ENCODE results near the gene ZBTB48.

ZBTB48 gene

DNA sequence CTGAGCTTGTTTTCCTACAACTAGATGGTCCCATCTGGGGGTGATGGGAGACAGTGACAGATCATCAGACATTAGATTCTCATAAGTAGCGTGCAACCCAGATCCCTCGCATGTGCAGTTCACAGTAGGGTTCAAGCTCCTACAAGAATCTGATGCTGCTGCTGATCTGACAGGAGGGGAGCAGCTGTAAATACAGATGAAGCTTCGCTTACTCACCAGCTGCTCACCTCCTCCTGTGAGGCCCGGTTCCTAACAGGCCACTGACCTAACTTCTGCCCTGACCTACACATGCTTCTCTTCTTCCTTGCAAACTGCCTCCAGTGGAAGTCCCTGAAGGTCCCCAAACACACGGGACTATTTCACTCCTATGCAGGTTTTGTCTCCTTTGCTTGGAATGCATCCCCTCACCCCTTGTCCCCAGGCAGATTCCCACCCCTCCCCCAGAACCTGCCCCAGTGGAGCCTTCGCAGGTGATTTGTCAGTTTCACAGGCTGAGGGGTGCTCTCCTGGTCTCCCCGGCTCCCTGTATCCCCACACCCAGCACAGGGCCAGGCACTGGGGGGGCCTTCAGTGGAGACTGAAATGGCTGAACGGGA lies 5.7 kb upstream of the ZBTB48 start:
- DNase-seq: no peak

DNA sequence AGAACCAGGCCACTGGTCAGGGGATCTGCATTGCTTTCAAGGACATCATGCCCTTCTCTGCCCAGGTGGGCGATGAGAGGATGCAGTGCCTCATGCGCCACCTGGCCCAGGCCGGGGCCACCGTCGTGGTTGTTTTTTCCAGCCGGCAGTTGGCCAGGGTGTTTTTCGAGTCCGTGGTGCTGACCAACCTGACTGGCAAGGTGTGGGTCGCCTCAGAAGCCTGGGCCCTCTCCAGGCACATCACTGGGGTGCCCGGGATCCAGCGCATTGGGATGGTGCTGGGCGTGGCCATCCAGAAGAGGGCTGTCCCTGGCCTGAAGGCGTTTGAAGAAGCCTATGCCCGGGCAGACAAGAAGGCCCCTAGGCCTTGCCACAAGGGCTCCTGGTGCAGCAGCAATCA lies 5.0 kb upstream of the ZBTB48 start:
- DNase-seq: no peak

DNA sequence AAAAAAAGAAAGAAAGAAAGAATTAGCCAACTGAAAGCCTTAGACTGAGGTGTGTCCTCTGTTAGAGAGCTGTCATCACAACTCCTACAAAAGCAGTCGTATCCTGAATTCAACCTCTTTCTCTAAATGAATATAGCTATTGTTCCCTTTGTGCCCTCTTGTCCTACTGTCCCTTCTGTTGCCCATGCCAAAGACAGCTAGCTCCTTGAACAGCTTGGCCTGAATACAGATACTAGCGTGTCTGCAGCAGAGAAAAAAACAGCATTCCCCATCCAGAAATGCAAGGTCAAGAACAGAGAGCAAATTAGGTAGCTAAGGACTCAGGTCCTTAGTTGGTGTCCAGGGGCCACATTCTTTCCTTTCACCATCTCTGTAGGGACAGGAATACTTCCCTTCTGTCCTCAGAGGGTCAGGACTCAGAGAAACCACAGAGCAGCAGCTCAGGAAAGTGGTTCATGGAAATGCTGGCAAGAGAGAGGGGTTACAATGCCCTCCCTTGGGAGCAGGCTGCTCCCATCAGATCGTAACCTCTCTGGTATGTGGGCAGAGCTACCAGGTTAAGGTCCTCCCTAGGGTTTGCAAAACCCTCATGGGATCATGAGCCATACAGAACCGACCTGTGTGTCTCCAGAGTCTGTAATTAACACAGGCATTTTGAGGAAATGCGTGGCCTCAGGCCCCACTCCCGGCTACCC lies 1.8 kb upstream of the ZBTB48 start:
- no peak for DNase-seq

DNA sequence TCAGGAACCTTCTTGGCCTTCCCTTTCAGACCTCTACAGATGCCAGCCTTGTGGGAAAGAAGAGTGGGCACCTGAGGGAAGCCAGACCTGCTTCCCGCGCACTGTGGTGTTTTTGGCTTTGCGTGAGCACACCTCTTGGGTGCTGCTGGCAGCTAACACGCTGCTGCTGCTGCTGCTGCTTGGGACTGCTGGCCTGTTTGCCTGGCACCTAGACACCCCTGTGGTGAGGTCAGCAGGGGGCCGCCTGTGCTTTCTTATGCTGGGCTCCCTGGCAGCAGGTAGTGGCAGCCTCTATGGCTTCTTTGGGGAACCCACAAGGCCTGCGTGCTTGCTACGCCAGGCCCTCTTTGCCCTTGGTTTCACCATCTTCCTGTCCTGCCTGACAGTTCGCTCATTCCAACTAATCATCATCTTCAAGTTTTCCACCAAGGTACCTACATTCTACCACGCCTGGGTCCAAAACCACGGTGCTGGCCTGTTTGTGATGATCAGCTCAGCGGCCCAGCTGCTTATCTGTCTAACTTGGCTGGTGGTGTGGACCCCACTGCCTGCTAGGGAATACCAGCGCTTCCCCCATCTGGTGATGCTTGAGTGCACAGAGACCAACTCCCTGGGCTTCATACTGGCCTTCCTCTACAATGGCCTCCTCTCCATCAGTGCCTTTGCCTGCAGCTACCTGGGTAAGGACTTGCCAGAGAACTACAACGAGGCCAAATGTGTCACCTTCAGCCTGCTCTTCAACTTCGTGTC lies 995 bp upstream of the ZBTB48 start:
- no peak for DNase-seq

DNA sequence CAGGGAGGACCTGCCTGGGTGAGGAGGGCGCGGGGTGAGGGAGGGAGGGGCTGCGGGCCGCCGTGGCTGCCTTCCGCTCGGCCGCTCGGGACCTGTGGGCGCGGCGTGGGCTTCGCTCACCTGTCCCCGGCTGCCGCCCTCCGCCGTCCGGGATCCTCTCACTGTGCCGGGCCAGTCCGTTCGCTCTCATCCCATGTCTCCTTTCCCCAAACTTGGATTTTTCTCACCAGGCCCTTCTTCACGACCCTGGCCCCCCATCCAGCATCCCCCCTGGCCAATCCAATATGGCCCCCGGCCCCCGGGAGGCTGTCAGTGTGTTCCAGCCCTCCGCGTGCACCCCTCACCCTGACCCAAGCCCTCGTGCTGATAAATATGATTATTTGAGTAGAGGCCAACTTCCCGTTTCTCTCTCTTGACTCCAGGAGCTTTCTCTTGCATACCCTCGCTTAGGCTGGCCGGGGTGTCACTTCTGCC lies 362 bp downstream of the ZBTB48 start:
- no peak for DNase-seq

DNA sequence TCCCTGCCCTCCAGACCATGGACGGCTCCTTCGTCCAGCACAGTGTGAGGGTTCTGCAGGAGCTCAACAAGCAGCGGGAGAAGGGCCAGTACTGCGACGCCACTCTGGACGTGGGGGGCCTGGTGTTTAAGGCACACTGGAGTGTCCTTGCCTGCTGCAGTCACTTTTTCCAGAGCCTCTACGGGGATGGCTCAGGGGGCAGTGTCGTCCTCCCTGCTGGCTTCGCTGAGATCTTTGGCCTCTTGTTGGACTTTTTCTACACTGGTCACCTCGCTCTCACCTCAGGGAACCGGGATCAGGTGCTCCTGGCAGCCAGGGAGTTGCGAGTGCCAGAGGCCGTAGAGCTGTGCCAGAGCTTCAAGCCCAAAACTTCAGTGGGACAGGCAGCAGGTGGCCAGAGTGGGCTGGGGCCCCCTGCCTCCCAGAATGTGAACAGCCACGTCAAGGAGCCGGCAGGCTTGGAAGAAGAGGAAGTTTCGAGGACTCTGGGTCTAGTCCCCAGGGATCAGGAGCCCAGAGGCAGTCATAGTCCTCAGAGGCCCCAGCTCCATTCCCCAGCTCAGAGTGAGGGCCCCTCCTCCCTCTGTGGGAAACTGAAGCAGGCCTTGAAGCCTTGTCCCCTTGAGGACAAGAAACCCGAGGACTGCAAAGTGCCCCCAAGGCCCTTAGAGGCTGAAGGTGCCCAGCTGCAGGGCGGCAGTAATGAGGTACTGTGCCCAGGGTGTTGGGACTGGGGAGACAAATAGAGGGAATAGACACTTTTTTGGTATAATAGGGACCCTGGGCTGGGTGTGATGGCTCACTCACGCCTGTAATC lies 1.0 kb downstream of the ZBTB48 start:
- no peak for DNase-seq

DNA sequence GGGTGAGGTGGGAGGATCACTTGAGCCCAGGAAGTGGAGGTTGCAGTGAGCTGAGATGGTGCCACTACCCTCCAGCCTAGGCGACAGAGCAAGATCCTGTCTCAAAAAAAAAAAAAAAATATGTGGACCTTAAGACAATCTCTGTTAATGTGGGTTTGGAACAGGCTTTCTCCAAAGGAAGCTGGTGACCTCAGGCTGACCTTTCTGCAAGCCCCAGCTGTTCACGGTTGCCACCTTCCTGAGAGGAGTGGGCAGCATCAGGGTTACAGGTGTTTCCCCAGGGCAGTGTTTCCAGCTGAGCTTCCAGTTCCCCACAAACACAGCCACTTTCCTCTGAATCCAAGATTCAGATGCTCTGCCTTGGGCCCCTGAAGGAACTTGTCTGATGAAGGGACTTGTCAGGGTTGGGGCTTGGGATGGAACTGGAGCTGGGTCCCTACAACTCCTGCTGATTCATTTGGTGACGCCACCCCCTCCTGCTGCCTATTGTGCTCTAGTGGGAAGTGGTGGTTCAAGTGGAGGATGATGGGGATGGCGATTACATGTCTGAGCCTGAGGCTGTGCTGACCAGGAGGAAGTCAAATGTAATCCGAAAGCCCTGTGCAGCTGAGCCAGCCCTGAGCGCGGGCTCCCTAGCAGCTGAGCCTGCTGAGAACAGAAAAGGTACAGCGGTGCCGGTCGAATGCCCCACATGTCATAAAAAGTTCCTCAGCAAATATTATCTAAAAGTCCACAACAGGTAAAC lies 1.9 kb downstream of the ZBTB48 start:
- no peak for DNase-seq

DNA sequence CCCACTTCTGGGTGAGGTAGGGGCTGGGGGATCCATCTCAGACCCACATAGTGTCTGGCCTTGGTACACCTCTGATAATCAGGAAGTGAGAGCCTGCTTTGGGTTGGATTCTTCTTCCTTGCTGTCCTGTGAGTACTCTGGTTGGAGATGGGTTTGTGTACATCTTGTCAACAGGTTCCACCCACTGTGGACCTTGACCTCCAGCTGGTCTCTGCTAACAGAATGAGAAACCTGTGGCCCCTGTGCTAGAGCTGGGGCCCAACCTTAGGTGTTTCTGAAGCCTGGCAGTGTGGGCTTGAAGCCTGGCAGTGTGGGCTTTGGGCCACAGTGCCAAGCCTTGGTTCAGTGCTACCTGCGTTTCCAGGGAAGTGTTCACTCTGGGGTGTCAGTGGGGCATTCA lies 2.6 kb downstream of the ZBTB48 start:
- DNase-seq: no peak

DNA sequence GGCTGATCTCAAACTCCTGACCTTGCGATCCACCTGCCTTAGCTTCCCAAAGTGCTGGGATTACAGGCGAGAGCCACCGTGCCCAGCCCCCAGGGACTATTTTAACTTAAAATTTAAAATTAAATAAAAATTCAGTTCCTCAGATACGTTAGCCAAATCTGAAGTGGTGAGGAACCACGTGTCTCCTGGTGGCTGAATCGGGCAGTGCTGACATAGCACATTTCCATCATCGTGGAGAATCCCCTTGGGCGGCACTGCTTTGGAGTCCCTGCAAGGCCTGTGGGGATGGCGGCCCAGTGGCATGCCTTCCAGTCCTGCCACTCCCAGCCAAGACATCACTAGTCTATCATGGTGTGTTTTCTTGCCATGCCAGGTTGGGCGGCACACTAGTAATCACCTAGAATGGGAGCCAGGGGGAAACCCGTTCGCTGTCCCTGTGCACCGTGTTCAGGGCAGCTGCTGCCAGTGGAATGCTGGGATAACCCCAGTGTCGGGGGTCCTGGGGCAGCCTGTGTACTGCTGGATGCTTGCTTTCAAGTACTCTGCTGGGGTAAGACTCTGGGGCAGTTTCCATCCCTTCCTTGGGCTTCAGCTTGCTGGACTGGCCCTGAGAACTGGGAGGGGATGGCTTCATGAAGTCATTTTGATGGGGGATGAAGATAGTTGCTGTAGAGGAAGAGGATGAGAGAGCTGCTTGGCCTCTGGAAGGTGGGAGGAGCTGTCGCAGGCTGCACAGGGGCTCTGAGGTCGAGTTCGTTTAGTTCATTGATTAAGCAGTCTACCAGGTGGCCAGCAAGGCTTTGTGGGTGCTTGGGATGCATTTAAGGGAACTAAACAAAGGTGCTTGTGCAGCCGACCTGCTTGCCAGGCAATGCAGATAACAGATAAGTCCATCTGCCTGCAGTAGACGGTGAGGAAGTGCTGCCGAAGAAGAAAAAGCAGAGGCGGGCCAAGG lies 4.6 kb downstream of the ZBTB48 start:
- no peak for DNase-seq

DNA sequence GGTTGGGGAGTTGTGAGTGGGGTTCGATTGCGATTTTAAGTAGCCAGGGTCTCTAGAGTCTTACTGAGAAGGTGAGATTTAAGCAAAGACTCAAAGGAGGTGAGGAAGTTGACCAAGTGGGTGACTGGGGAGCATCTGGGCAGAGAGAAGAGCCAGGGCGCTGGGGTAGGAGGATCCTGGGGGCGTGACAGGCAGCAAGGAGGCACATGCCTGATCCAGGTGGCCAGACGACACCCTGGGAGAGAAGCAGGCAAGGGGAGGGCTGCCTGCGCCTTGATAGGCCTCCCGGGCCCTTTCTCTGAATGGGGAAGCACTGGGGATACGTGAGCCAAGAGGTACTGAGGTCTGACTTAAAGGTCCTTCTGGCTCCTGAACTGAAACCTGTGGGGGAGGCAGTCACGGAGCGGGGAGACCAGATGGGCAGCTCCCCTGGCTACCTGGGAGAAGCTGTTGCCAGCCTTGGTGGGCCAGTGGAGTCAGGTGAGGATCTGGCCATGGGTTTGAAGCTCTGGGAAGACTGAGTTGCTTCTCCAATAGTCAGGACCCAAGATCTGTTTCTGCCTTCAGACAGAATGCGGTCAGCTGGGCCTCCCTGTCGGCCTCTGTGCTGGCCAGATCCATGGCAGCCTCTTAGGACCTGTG lies 5.4 kb downstream of the ZBTB48 start:
- DNase-seq: no peak

DNA sequence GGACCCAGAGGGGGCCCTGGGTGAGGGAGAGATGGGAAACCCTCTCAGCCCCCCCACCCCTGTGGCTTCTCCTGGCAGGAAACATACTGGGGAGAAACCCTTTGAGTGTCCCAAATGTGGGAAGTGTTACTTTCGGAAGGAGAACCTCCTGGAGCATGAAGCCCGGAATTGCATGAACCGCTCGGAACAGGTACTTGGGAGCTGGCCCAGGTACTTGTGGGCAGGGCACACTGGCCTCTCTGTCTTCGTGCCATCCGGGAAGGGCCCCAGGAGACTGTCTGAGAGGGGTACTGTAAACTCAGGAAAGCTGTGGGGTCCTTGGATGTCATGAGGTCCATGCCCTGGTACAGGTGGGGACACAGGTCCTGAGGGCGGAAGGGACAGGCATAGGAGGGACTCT lies 6.0 kb downstream of the ZBTB48 start:
- no peak for DNase-seq

DNA sequence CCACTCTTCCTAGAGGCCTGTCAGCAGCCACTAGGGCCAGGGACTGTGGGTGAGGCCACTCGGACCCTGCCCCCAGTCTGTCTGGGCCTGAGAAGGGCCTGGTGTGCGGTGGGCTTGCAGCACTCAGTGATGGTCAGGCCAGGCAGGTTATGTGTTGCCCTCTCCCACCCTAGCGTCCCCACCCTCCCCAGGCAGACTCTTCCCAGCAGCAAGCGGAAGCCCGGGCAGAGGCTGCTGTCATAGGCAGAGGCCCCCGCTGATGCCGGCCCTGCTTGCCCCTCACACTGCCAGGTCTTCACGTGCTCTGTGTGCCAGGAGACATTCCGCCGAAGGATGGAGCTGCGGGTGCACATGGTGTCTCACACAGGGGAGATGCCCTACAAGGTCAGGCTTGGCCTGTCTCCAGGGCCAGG lies 6.6 kb downstream of the ZBTB48 start:
- no peak for DNase-seq

DNA sequence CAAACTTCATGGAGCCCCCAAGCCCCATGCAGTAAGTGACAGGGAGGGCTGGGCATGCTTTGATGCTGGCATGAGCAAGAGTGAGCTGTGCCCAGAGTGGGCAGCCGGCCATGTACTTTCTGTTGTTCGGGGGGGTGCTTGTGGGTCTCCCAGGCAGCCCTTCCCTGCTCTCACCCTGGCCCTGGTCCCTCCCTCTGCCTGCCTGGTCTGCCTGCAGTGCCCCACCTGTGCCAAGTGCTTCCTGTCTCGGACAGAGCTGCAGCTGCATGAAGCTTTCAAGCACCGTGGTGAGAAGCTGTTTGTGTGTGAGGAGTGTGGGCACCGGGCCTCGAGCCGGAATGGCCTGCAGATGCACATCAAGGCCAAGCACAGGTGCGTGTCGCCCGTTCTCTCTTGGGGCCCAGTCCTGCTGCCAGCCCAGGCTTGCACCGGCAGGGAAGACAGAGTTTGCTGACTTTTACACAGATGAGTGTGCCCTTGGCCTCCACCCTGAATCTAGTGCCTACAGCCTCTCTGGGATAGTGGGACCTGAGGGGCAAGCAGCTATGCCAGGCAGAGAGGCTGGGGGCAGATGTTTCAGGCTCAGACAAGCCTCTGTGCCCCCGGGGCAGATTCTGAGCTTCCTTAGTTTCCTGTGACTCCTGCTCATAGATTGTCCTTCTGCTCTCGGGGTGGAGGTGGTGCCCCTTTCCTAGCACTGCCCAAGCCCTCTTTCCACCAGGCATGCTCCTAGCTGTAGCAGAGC lies 7.6 kb downstream of the ZBTB48 start:
- DNase-seq: peak; percentile 68

DNA sequence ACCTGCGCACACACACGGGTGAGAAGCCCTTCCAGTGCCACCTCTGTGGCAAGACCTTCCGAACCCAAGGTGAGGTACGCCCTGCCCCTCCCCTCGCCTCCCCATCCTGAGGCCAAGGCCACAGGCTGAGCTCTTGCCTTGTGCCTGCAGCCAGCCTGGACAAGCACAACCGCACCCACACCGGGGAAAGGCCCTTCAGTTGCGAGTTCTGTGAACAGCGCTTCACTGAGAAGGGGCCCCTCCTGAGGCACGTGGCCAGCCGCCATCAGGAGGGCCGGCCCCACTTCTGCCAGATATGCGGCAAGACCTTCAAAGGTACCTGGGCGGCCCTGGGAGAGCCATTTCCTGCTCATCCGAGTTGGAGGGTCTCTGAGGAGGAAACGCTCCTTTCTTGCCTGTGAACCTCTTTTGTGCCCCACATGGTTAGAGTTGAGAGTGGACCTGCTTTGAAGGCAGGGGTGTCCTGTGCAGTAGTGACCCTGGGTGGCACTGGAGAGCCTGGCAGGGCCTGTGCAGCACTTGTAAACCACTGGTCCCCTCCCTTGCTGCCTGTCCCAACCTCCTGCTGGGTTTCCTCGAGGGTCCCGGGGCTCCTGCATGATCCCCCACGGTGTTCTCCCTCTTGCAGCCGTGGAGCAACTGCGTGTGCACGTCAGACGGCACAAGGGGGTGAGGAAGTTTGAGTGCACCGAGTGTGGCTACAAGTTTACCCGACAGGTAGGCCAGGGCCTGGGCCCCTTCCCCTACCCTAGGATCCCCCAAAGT lies 8.5 kb downstream of the ZBTB48 start:
- DNase-seq: no peak

DNA sequence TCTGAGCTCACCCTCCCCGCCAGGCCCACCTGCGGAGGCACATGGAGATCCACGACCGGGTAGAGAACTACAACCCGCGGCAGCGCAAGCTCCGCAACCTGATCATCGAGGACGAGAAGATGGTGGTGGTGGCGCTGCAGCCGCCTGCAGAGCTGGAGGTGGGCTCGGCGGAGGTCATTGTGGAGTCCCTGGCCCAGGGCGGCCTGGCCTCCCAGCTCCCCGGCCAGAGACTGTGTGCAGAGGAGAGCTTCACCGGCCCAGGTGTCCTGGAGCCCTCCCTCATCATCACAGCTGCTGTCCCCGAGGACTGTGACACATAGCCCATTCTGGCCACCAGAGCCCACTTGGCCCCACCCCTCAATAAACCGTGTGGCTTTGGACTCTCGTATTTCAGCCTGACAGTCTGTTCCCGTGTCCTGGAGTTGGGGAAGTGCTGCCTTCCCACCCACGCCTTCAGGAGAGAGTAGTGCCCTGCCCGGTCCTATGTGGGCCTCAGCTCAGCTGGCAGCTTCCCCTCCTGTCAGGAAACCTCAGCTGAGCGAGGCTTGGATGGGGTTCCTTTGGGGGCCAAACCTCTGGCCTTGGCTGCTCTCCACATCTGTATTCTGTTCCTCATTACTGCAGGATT lies 9.2 kb downstream of the ZBTB48 start:
- no peak for DNase-seq

DNA sequence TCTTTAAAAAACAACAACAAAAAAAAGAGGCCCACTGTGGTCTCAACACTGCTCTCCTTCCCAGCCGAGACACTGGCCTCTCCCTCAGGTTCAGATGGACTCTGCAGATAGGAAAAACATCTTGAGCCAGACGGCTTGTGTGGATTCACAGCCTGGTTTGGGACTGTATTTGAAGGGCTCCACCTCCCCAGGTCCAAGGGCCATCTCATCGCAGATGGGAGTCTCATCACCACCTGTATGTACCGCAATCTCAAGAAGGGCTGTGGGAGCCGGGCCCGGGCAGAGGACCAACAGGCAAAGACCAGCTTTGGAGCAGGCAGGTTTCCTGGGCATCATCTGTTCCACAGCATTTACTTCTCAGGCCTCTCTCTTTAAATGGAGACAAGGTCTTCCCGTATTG lies 10.3 kb downstream of the ZBTB48 start:
- DNase-seq: no peak

DNA sequence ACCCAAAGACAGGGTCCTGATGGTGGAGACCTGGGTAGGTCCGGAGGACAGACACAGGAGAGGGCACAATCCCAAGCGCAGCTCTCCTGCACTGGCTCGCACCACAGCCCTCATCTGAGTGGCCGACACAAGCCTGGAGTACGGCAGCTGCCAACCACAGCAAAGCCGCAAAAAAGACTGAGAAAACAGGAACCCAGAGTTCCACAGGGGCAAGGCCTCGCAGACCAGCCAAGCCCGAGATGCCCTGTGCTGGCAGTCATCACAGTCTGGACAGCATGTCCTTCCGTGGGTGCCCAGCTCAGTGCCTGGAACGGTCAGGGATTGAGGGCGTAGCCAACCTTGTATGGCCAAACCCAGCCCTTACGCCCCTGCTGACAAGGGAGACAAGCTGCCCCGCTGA lies 11.4 kb downstream of the ZBTB48 start:
- DNase-seq: no peak

DNA sequence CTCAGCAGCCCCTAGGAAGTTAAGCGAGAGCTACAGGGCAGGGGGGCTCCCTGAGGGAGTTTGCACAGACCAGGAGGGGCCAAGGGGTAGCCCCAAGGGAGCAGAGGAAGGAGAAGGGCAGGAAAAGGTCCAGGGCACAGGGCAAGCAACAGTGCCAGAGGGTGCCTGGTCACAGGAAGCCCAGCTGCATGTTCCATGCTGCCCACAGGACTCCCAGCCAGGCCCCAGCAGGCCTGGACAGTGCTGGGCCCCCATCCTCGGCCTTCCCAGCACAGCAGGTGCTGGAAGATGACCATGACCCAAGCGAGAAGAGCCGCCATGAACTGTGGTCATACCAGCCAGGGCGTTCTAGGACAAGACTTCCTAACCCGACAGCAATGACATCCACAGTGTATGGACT lies 11.8 kb downstream of the ZBTB48 start:
- DNase-seq: no peak

DNA sequence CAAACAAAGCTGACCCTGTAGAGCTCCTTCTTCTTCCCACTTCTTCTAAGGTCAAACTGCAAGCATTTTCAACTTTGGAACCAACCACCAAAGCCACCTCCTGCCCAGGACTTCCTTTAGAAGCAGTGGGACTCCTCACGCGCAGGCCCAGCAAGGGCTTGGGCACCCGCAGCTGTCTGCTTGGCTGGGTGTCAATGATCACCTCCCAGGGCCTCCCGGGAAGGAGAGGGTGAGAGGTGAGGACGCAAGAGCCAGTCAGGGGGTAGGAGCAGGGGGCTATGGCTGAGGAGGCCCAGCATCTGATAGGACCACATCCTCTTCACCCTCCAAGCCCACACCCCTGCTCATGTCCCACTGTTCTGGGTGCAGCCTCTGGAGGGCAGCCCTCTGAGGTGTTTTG lies 12.6 kb downstream of the ZBTB48 start:
- DNase-seq: no peak
